ENCODE measurements around the gene PARD6A. TPM values are rescaled to one million over a fixed set of nuclear protein-coding genes. Genes with fewer than 3 reads are reported as not detected.

The PARD6A gene
- total and polyA plus RNA-seq, 2 donors (not counting 3 experiments of a cell fraction or from before 2014, with no cell fraction given), result 1.3 to 2.9 TPM

DNA sequence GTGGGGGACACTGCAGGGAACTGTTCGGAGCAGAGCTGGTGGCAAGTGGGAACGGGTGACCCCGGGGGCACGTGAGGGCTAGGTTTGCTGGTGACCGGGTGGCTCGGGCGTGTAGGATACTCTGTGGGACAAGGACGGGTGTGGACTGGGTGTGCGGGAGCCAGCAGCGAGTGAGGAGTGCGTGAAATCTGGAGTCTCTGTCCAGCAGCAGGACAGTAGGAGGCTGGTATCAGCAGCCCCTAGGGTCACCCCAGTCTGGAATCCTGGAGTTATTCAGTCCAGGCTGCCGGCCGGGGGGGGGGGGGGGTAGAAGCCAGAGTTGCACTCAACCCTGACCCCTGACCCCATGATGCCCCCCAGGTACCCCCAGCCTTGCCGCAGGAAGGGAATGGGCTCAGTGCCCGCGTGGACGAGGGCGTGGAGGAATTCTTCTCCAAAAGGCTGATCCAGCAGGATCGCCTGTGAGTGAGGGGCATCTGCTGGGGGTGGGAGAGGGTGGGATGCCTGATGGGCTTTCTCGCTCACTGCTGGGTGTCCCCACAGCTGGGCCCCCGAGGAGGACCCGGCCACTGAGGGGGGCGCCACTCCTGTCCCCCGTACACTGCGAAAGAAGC lies 6.9 kb upstream of the PARD6A start:
- Histone ChIP-seq H3K9me1 (replicated peaks; ENCODE audit: control insufficient read depth, extremely low read depth, insufficient read depth, low read length) (no peaks in the 10 kb centered on the region), H3K9me3 (replicated peaks; ENCODE audit: control insufficient read depth, insufficient read depth, low read length) (no peaks in the 10 kb centered on the region), H4K20me1 (replicated peaks; ENCODE audit: control insufficient read depth, extremely low read depth, insufficient read depth, low read length) (no peaks in the 10 kb centered on the region), H2AFZ (ENCODE audit: low read depth, low read length) (no peak overlapping the region), H3K4me2 (ENCODE audit: insufficient read depth, low read length) (no peak overlapping the region), H3K9ac (replicated peaks; ENCODE audit: extremely low read depth, insufficient read depth, low read length) (no peak overlapping the region), H3K79me2 (ENCODE audit: control insufficient read depth, insufficient read depth, low read length) (no peaks in the 10 kb centered on the region), H3K27me3 (ENCODE audit: control insufficient read depth in 2 of 2, insufficient read depth in 2 of 2, low read length in 2 of 2) (peaks cover 34 to 35% of the 10 kb centered on the region in 2 experiments), H3K4me3 (replicated peaks in 1 of 3; ENCODE audit: insufficient read depth in 1 of 3, low read depth in 1 of 3, low read length in 3 of 3) (no peak overlapping the region), H3K36me3 (ENCODE audit: control insufficient read depth in 2 of 2, extremely low read depth in 1 of 2, insufficient read depth in 2 of 2, low read length in 2 of 2) (no peaks in the 10 kb centered on the region), H3K4me1 (ENCODE audit: control insufficient read depth, extremely low read depth, insufficient read depth, low read length) (peaks cover 5% of the 10 kb centered on the region), H3K27ac (ENCODE audit: insufficient read depth, low read depth, low read length) (no peak overlapping the region)
- CTCF ChIA-PET, result interaction anchor here (1.6 kb wide), 1 partner anchor 133 kb away, joined by 6 read pairs; no protein-coding TSS in a partner anchor
- no peak for FAIRE-seq
- TF ChIP-seq GATA2 (IDR thresholded peaks at IDR 0.05; ENCODE audit: insufficient read depth, insufficient read length, low read depth, low read length), result no peak
- no peak for TF ChIP-seq MYC (IDR thresholded peaks at IDR 0.05; ENCODE audit: low read depth, low read length)
- TF ChIP-seq POLR2A (IDR thresholded peaks at IDR 0.05; ENCODE audit: low read depth, low read length), result no peak
- no peak for TF ChIP-seq EZH2 (IDR thresholded peaks at IDR 0.05; ENCODE audit: borderline replicate concordance, low read depth, low read length, severe bottlenecking)
- TF ChIP-seq MAX (IDR thresholded peaks at IDR 0.05; ENCODE audit: insufficient read depth, insufficient read length), result no peak
- no peak for TF ChIP-seq POLR2AphosphoS5 (IDR thresholded peaks at IDR 0.05; ENCODE audit: insufficient read depth, low read depth, low read length)
- POLR2A ChIA-PET, result interaction anchor here (0.5 kb wide), 1 partner anchor 9 kb away, joined by 4 read pairs; no protein-coding TSS in a partner anchor
- no TSS peak for BruUV-seq (replicated peaks)
- no peak for DNase-seq (ENCODE audit: low read depth, low spot score)
- intact Hi-C loops (cut with micrococcal nuclease), result no loop called here
- dilution Hi-C loops (cut with MboI; ENCODE audit: extremely low pct_ligation_motif_present, low sequenced_read_pairs), result no loop called here

- CTCF ChIA-PET, result interaction anchor here (0.6 to 1.6 kb wide), 2 partner anchors 14 to 133 kb away, joined by 3 to 6 read pairs; no protein-coding TSS in a partner anchor
- peaks cover 8% of the 10 kb centered on the region for H3K4me1 ChIP-seq (ENCODE audit: control insufficient read depth, extremely low read depth, insufficient read depth, low read length)
- POLR2A ChIA-PET, result no interaction called here
- intact Hi-C loops (cut with micrococcal nuclease) (no loop called here), dilution Hi-C loops (cut with MboI; ENCODE audit: extremely low pct_ligation_motif_present, low sequenced_read_pairs) (no loop called here)
- H3K9me3 ChIP-seq (replicated peaks; ENCODE audit: control insufficient read depth, insufficient read depth, low read length), result no peaks in the 10 kb centered on the region
- H3K9me1 ChIP-seq (replicated peaks; ENCODE audit: control insufficient read depth, extremely low read depth, insufficient read depth, low read length), result no peaks in the 10 kb centered on the region
- H3K27me3 ChIP-seq (ENCODE audit: control insufficient read depth in 2 of 2, insufficient read depth in 2 of 2, low read length in 2 of 2), result peaks cover 29 to 30% of the 10 kb centered on the region in 2 experiments
- BruUV-seq (replicated peaks), result no TSS peak
- no peaks in the 10 kb centered on the region for H4K20me1 ChIP-seq (replicated peaks; ENCODE audit: control insufficient read depth, extremely low read depth, insufficient read depth, low read length)
- TF ChIP-seq EZH2 (IDR thresholded peaks at IDR 0.05; ENCODE audit: borderline replicate concordance, low read depth, low read length, severe bottlenecking) (no peak), CTCF (IDR thresholded peaks at IDR 0.05; ENCODE audit: extremely low read depth in 1 of 2, insufficient read depth in 1 of 2, low read depth in 1 of 2, low read length in 2 of 2) (no peak), JUN (IDR thresholded peaks at IDR 0.05; ENCODE audit: borderline replicate concordance, insufficient read depth, insufficient read length, low read depth) (no peak), GATA2 (IDR thresholded peaks at IDR 0.05; ENCODE audit: insufficient read depth, insufficient read length, low read depth, low read length) (no peak), MAX (IDR thresholded peaks at IDR 0.05; ENCODE audit: insufficient read depth, insufficient read length) (no peak), POLR2AphosphoS5 (IDR thresholded peaks at IDR 0.05; ENCODE audit: insufficient read depth, low read depth, low read length) (no peak), MYC (IDR thresholded peaks at IDR 0.05; ENCODE audit: low read depth, low read length) (no peak), POLR2A (IDR thresholded peaks at IDR 0.05; ENCODE audit: low read depth, low read length) (no peak), FOS (IDR thresholded peaks at IDR 0.05; ENCODE audit: borderline replicate concordance, insufficient read depth, low read length) (no peak)
- no peaks in the 10 kb centered on the region for H3K79me2 ChIP-seq (ENCODE audit: control insufficient read depth, insufficient read depth, low read length)
- H3K36me3 ChIP-seq (ENCODE audit: control insufficient read depth in 2 of 2, extremely low read depth in 1 of 2, insufficient read depth in 2 of 2, low read length in 2 of 2), result no peaks in the 10 kb centered on the region
- H2AFZ ChIP-seq (ENCODE audit: low read depth, low read length), result no peak overlapping the region
- DNase-seq (ENCODE audit: low read depth, low spot score) (no peak), FAIRE-seq (no peak)
- no peak overlapping the region for H3K4me2 ChIP-seq (ENCODE audit: insufficient read depth, low read length)
- no peak overlapping the region for H3K27ac ChIP-seq (ENCODE audit: insufficient read depth, low read depth, low read length)
- no peak overlapping the region for H3K9ac ChIP-seq (replicated peaks; ENCODE audit: extremely low read depth, insufficient read depth, low read length)
- no peak overlapping the region for H3K4me3 ChIP-seq (replicated peaks in 1 of 3; ENCODE audit: insufficient read depth in 1 of 3, low read depth in 1 of 3, low read length in 3 of 3)
These were observed 6.3 kb upstream of the PARD6A start for GRCh38 chr16:67654403-67654911.
